Measurements from ENCODE around the gene GATC. TPM values are rescaled to one million over a fixed set of nuclear protein-coding genes. Genes with fewer than 3 reads are reported as not detected.

GATC gene
- total and polyA plus RNA-seq, 10 of the 15 experiments (the other 5 are each of a cell fraction or from before 2014, with no cell fraction given), result 5.1 to 40.3 (median 22.9) TPM

DNA sequence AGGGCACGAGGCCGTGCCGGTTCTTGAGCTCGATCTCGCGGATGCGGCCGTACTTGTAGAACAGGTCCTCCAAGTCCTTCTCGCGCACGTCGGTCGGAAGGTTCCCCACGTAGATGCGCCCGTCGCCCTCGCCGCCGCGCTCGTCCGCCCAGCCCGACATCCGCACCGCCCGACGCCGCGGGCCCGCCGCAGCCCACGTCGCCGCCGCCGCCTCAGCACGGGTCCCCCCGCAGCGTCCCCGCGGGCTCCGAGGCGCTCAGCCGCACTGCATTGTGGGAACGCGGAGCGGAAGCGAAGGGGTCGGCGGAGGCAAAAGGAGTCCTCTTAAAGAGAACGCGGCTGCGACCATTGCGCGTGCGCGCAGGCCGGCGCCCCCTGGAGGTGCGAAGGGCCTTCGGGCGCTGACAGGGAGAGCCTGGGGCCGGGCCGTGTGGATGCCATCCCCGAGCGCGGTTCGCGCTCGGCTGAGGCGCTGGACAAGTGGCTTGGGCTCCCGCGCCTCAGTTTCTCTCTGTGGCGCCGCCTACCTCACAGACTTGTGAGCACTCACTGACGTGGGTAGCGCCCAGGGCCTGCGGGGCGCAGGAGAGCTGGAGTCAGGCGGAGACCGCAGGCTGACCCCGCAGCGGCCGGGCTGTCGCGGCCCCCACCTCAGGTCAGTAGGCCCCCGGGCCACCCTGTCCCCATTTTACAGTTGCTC lies 23.4 kb downstream of the GATC start, which contains the start of gene SRSF9 (continued):
- TF ChIP-seq, protein P1, sequence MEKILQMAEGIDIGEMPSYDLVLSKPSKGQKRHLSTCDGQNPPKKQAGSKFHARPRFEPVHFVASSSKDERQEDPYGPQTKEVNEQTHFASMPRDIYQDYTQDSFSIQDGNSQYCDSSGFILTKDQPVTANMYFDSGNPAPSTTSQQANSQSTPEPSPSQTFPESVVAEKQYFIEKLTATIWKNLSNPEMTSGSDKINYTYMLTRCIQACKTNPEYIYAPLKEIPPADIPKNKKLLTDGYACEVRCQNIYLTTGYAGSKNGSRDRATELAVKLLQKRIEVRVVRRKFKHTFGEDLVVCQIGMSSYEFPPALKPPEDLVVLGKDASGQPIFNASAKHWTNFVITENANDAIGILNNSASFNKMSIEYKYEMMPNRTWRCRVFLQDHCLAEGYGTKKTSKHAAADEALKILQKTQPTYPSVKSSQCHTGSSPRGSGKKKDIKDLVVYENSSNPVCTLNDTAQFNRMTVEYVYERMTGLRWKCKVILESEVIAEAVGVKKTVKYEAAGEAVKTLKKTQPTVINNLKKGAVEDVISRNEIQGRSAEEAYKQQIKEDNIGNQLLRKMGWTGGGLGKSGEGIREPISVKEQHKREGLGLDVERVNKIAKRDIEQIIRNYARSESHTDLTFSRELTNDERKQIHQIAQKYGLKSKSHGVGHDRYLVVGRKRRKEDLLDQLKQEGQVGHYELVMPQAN (conservative IDR thresholded peaks at IDR 0.05), result peak; percentile 86
- TF ChIP-seq STAT1 (conservative IDR thresholded peaks at IDR 0.05) (peak; percentile 92), NFYB (IDR thresholded peaks at IDR 0.05; ENCODE audit: insufficient read depth, low read depth, low read length) (no peak), POLR2AphosphoS2 (IDR thresholded peaks at IDR 0.05; ENCODE audit: low read depth, low read length) (0 out of 2 replicates have a peak, but pooled peaks have one; percentile 67), STAT3 (IDR thresholded peaks at IDR 0.05; ENCODE audit: low read depth, low read length) (no peak), TAF1 (IDR thresholded peaks at IDR 0.05; ENCODE audit: borderline replicate concordance, low read depth, low read length) (peak; percentile 72; the same call in 1 of the 2 replicates), SMC3 (IDR thresholded peaks at IDR 0.05; ENCODE audit: borderline replicate concordance, low read length) (peak; percentile 41), CHD2 (IDR thresholded peaks at IDR 0.05; ENCODE audit: borderline replicate concordance, low read depth, low read length) (0 out of 2 replicates have a peak, but pooled peaks have one; percentile 41), ZNF384 (IDR thresholded peaks at IDR 0.05; ENCODE audit: borderline replicate concordance, low read depth, low read length) (no peak), CREB1 (IDR thresholded peaks at IDR 0.05; ENCODE audit: low read depth) (peak; percentile 67; the same call in 1 of the 2 replicates), RUNX3 (IDR thresholded peaks at IDR 0.05; ENCODE audit: low read length) (peak; percentile 45; the same call in 1 of the 2 replicates), PAX8 (IDR thresholded peaks at IDR 0.05) (no peak), ZSCAN29 (IDR thresholded peaks at IDR 0.05) (peak; percentile 62; the same call in 1 of the 2 replicates), RELA (IDR thresholded peaks at IDR 0.05; ENCODE audit: borderline replicate concordance, partially characterized antibody) (peak; percentile 89), CREM (IDR thresholded peaks at IDR 0.05; ENCODE audit: low read depth) (peak; percentile 59), YY1 (IDR thresholded peaks at IDR 0.05; ENCODE audit: low read depth, low read length) (peak; percentile 60), NFXL1 (IDR thresholded peaks at IDR 0.05; ENCODE audit: borderline replicate concordance) (no peak), SP1 (IDR thresholded peaks at IDR 0.05; ENCODE audit: low read depth, low read length) (peak; percentile 15), SUZ12 (IDR thresholded peaks at IDR 0.05; ENCODE audit: unreplicated experiment) (no peak), TARDBP (IDR thresholded peaks at IDR 0.05; ENCODE audit: borderline replicate concordance) (0 out of 2 replicates have a peak, but pooled peaks have one; percentile 45)
- TF ChIP-seq, protein P2, sequence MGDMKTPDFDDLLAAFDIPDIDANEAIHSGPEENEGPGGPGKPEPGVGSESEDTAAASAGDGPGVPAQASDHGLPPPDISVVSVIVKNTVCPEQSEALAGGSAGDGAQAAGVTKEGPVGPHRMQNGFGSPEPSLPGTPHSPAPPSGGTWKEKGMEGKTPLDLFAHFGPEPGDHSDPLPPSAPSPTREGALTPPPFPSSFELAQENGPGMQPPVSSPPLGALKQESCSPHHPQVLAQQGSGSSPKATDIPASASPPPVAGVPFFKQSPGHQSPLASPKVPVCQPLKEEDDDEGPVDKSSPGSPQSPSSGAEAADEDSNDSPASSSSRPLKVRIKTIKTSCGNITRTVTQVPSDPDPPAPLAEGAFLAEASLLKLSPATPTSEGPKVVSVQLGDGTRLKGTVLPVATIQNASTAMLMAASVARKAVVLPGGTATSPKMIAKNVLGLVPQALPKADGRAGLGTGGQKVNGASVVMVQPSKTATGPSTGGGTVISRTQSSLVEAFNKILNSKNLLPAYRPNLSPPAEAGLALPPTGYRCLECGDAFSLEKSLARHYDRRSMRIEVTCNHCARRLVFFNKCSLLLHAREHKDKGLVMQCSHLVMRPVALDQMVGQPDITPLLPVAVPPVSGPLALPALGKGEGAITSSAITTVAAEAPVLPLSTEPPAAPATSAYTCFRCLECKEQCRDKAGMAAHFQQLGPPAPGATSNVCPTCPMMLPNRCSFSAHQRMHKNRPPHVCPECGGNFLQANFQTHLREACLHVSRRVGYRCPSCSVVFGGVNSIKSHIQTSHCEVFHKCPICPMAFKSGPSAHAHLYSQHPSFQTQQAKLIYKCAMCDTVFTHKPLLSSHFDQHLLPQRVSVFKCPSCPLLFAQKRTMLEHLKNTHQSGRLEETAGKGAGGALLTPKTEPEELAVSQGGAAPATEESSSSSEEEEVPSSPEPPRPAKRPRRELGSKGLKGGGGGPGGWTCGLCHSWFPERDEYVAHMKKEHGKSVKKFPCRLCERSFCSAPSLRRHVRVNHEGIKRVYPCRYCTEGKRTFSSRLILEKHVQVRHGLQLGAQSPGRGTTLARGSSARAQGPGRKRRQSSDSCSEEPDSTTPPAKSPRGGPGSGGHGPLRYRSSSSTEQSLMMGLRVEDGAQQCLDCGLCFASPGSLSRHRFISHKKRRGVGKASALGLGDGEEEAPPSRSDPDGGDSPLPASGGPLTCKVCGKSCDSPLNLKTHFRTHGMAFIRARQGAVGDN (IDR thresholded peaks at IDR 0.05), result peak; percentile 74; the same call in 1 of the 2 replicates
- TF ChIP-seq, protein P3, sequence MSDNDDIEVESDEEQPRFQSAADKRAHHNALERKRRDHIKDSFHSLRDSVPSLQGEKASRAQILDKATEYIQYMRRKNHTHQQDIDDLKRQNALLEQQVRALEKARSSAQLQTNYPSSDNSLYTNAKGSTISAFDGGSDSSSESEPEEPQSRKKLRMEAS (IDR thresholded peaks at IDR 0.05; ENCODE audit: low read depth, low read length), result peak; percentile 52; the same call in 1 of the 2 replicates
- TF ChIP-seq, protein P4, sequence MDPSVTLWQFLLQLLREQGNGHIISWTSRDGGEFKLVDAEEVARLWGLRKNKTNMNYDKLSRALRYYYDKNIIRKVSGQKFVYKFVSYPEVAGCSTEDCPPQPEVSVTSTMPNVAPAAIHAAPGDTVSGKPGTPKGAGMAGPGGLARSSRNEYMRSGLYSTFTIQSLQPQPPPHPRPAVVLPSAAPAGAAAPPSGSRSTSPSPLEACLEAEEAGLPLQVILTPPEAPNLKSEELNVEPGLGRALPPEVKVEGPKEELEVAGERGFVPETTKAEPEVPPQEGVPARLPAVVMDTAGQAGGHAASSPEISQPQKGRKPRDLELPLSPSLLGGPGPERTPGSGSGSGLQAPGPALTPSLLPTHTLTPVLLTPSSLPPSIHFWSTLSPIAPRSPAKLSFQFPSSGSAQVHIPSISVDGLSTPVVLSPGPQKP (IDR thresholded peaks at IDR 0.05; ENCODE audit: low read depth, low read length), result peak; percentile 54

Data from GM12878 (cell line).